Spleen (tissue), 7 donors: ENCODE data around the gene FRMD6.

Source experiments
- CTCF ChIP-seq, 11 experiments: fragments of 200-600 bp in 7 of 11; fragments of 450-650 bp in 4 of 11; sonication (generic) in 4 of 11; IDR thresholded peaks in 8 of 11; conservative IDR thresholded peaks in 3 of 11; 1 replicate in 7 of 11; 2 replicates in 4 of 11; pipeline versions ENCODE4 v1.4.0 to v1.8.0; 2016 to 2021; ENCODE audit warnings: antibody characterized with exemption in 11 of 11, inconsistent platforms in 4 of 11, mild to moderate bottlenecking in 1 of 11
- POLR2A ChIP-seq, 3 donors: fragments of 450-650 bp; IDR thresholded peaks; one replicate each; pipeline ENCODE4 v1.5.1; 2017; ENCODE audit warnings: antibody characterized with exemption in 3 of 3, mild to moderate bottlenecking in 1 of 3
- POLR2AphosphoS5 ChIP-seq, 3 donors: sonication (generic); formaldehyde crosslinking; IDR thresholded peaks; one replicate each; pipeline ENCODE4 v1.5.1; 2017; ENCODE audit warnings: antibody characterized with exemption in 3 of 3
- donor health status: DM: no; HTN: no; CAD: no; lungs with moderate emphysema.
- donor health status: DM: no; HTN: no; CAD: no.
- donor health status: DM: no; HTN: no; CAD: no.

- TF ChIP-seq CTCF (IDR thresholded peaks at IDR 0.05 in 8 of 11, conservative IDR thresholded peaks at IDR 0.05 in 3 of 11), result no peak
- TF ChIP-seq POLR2A (IDR thresholded peaks at IDR 0.05), result no peak
- TF ChIP-seq POLR2AphosphoS5 (IDR thresholded peaks at IDR 0.05), result no peak
Measured at GRCh38 chr14:51719955-51720354, 68.2 kb downstream of the FRMD6 start.
